H9 (cell line): ENCODE measurements around the gene ZNF821. TPM values are rescaled to one million over a fixed set of nuclear protein-coding genes. Genes with fewer than 3 reads are reported as not detected.
A peak's percentile ranks its signal among the peaks of the same experiment; 100 is the strongest.
"Not testable (repeated sequence)": the region's sequence is repeated elsewhere in the genome, so short reads cannot be mapped to it uniquely, and the experiment has no call there.

ENCODE experiments used
- DNase-seq: peaks from one replicate; pipeline ENCODE4 v3.0.0-alpha.2; 2017
- H2AFZ ChIP-seq: one replicate; pipeline ENCODE4 v1.6.1; 2013; ENCODE audit warnings: mild to moderate bottlenecking, low read length, control low read depth, moderate library complexity
- H2AK5ac ChIP-seq: 2 replicates; pipeline ENCODE4 v1.6.1; 2013; ENCODE audit warnings: low read length, control low read depth, mixed read lengths; ENCODE audit not compliant: insufficient read length
- H2BK120ac ChIP-seq: one replicate; pipeline ENCODE4 v1.6.1; 2013; ENCODE audit warnings: low read depth, mild to moderate bottlenecking, low read length, control low read depth, inconsistent platforms; ENCODE audit not compliant: poor library complexity, severe bottlenecking
- H2BK12ac ChIP-seq: 2 replicates; pipeline ENCODE4 v1.6.1; 2013; ENCODE audit warnings: low read length, control low read depth, mixed read lengths, low read depth; ENCODE audit not compliant: insufficient read length
- H2BK15ac ChIP-seq: 2 replicates; pipeline ENCODE4 v1.6.1; 2013; ENCODE audit warnings: low read depth, low read length, control low read depth
- H2BK20ac ChIP-seq: one replicate; pipeline ENCODE4 v1.6.1; 2013; ENCODE audit warnings: low read depth, mild to moderate bottlenecking, low read length, control low read depth, inconsistent platforms; ENCODE audit not compliant: poor library complexity, severe bottlenecking
- H2BK5ac ChIP-seq: 2 replicates; pipeline ENCODE4 v1.6.1; 2013; ENCODE audit warnings: low read length, control low read depth, mixed read lengths; ENCODE audit not compliant: insufficient read length
- H3K14ac ChIP-seq: 2 replicates; pipeline ENCODE4 v1.6.1; 2013; ENCODE audit warnings: low read length, control low read depth; ENCODE audit not compliant: insufficient read depth
- H3K18ac ChIP-seq: 2 replicates; pipeline ENCODE4 v1.6.1; 2013; ENCODE audit warnings: low read depth, mild to moderate bottlenecking, mixed read lengths, low read length, control low read depth; ENCODE audit not compliant: insufficient read length
- H3K23ac ChIP-seq: 2 replicates; pipeline ENCODE4 v1.6.1; 2013; ENCODE audit warnings: low read length, control low read depth, mixed read lengths, low read depth; ENCODE audit not compliant: insufficient read length
- H3K23me2 ChIP-seq: 2 replicates; pipeline ENCODE4 v1.6.1; 2013; ENCODE audit warnings: low read depth, mild to moderate bottlenecking, mixed read lengths, low read length, control low read depth; ENCODE audit not compliant: insufficient read length, poor library complexity, severe bottlenecking
- H3K27ac ChIP-seq: 2 replicates; pipeline ENCODE4 v1.5.1; 2013; ENCODE audit warnings: low read length, control low read depth, mixed read lengths, low read depth; ENCODE audit not compliant: insufficient read length
- H3K27me3 ChIP-seq: 2 replicates; pipeline ENCODE4 v1.6.1; 2013; ENCODE audit warnings: low read length, control low read depth, inconsistent platforms; ENCODE audit not compliant: insufficient read depth
- H3K4ac ChIP-seq: 2 replicates; pipeline ENCODE4 v1.6.1; 2013; ENCODE audit warnings: low read depth, mild to moderate bottlenecking, control low read depth, inconsistent platforms, low read length, moderate library complexity
- H3K4me1 ChIP-seq: 2 replicates; pipeline ENCODE4 v1.6.1; 2013; ENCODE audit warnings: low read length, control low read depth, inconsistent platforms; ENCODE audit not compliant: insufficient read depth
- H3K4me2 ChIP-seq: 2 replicates; pipeline ENCODE4 v1.6.1; 2013; ENCODE audit warnings: low read length, control low read depth, mixed read lengths; ENCODE audit not compliant: insufficient read length, insufficient read depth
- H3K56ac ChIP-seq: 2 replicates; pipeline ENCODE4 v1.6.1; 2013; ENCODE audit warnings: low read depth, mild to moderate bottlenecking, mixed read lengths, low read length, control low read depth; ENCODE audit not compliant: insufficient read length
- H3K79me1 ChIP-seq: 2 replicates; pipeline ENCODE4 v1.6.1; 2013; ENCODE audit warnings: low read depth, mild to moderate bottlenecking, moderate library complexity, low read length, control low read depth, inconsistent platforms; ENCODE audit not compliant: insufficient read depth, poor library complexity, severe bottlenecking
- H3K79me2 ChIP-seq: 2 replicates; pipeline ENCODE4 v1.6.1; 2013; ENCODE audit warnings: low read length, control low read depth, inconsistent platforms; ENCODE audit not compliant: insufficient read depth
- H3K9ac ChIP-seq: 2 replicates; pipeline ENCODE4 v1.6.1; 2013; ENCODE audit warnings: low read length, control low read depth, mixed read lengths; ENCODE audit not compliant: insufficient read length; ENCODE audit errors: extremely low read depth
- H3K9me3 ChIP-seq: one replicate; pipeline ENCODE4 v1.6.1; 2013; ENCODE audit warnings: low read depth, low read length, inconsistent platforms; ENCODE audit not compliant: control insufficient read depth
- H3T11ph ChIP-seq: one replicate; pipeline ENCODE4 v1.6.1; 2013; ENCODE audit warnings: mild to moderate bottlenecking, low read length, control low read depth, inconsistent platforms
- H4K20me1 ChIP-seq: one replicate; pipeline ENCODE4 v1.6.1; 2013; ENCODE audit not compliant: control insufficient read depth, insufficient read length, insufficient read depth
- H4K5ac ChIP-seq: 2 replicates; pipeline ENCODE4 v1.6.1; 2013; ENCODE audit warnings: low read depth, mild to moderate bottlenecking, mixed read lengths, low read length, control low read depth; ENCODE audit not compliant: insufficient read length
- H4K8ac ChIP-seq: replicated peaks from 2 replicates; pipeline ENCODE4 v1.6.1; 2013; ENCODE audit warnings: low read length, control low read depth, mixed read lengths, low read depth; ENCODE audit not compliant: insufficient read length
- H4K91ac ChIP-seq: 2 replicates; pipeline ENCODE4 v1.6.1; 2013; ENCODE audit warnings: low read depth, mild to moderate bottlenecking, moderate library complexity, mixed read lengths, low read length, control low read depth; ENCODE audit not compliant: insufficient read length
- H3K27ac Mint-ChIP-seq, 3 experiments: 2 replicates in 2 of 3; 3 replicates in 1 of 3; pipeline ENCODE4 v1.8.0; 2020 to 2021; ENCODE audit warnings: mixed read lengths in 3 of 3, mild to moderate bottlenecking in 1 of 3, moderate library complexity in 1 of 3
- H3K27me3 Mint-ChIP-seq: 2 replicates; pipeline ENCODE4 v1.8.0; 2021; ENCODE audit warnings: low read depth, mild to moderate bottlenecking, moderate library complexity, mixed read lengths
- H3K36me3 Mint-ChIP-seq, 3 experiments: 2 replicates in 2 of 3; 3 replicates in 1 of 3; pipeline ENCODE4 v1.8.0; 2020 to 2021; ENCODE audit warnings: low read depth in 3 of 3, mixed read lengths in 3 of 3; ENCODE audit not compliant: insufficient read depth in 1 of 3
- H3K4me1 Mint-ChIP-seq, 2 experiments: 2 replicates each; pipeline ENCODE4 v1.8.0; 2020; ENCODE audit warnings: mixed read lengths in 2 of 2
- H3K4me3 Mint-ChIP-seq, 2 experiments: 2 replicates in 1 of 2; 3 replicates in 1 of 2; pipeline ENCODE4 v1.8.0; 2020 to 2021; ENCODE audit warnings: mild to moderate bottlenecking in 2 of 2, mixed read lengths in 2 of 2, moderate library complexity in 1 of 2
- H3K9me3 Mint-ChIP-seq, 2 experiments: 2 replicates in 1 of 2; 3 replicates in 1 of 2; pipeline ENCODE4 v1.8.0; 2020; ENCODE audit warnings: mild to moderate bottlenecking in 2 of 2, mixed read lengths in 2 of 2, moderate library complexity in 1 of 2
- CTCF ChIP-seq: fragments of 200-600 bp; sonication (generic); conservative IDR thresholded peaks from 3 replicates; pipeline ENCODE4 v1.8.0; 2021; ENCODE audit warnings: antibody characterized with exemption, mild to moderate bottlenecking
- WGBS: extraction: QIAGEN DNeasy Blood & Tissue Kit; methylation state at CpG from one replicate; pipeline ENCODE4 v1.1.7; 2013; ENCODE audit warnings: missing lambda C conversion rate, low lambda C conversion rate, mixed read lengths; ENCODE audit not compliant: insufficient read length; ENCODE audit errors: extremely low coverage; 5-methylcytosine and 5-hydroxymethylcytosine counted together
- total RNA-seq: library from RNA; stranded (reverse); gene quantifications from 2 replicates; pipeline ENCODE4 v1.2.1, GENCODE V29; 2021

ZNF821 gene
- total RNA-seq, 1 experiment from 2014 or later = 12.5 TPM

GRCh38 chr16:71911121-71911520 lies 27.1 kb upstream of the ZNF821 start:
- TF ChIP-seq CTCF = no peak
- DNase-seq = no peak
- Histone ChIP-seq H3K9ac (no peak overlapping the region), H2BK15ac (no peak overlapping the region), H3K23me2 (no peaks in the 10 kb centered on the region), H3K18ac (no peak overlapping the region), H2BK12ac (no peak overlapping the region), H2AFZ (no peak overlapping the region), H4K20me1 (no peaks in the 10 kb centered on the region), H4K91ac (no peak overlapping the region), H3K56ac (no peak overlapping the region), H3K79me1 (peaks cover 3% of the 10 kb centered on the region), H2BK20ac (no peak overlapping the region), H3K9me3 (no peaks in the 10 kb centered on the region), H3K14ac (no peak overlapping the region), H2AK5ac (no peak overlapping the region), H3K4ac (no peak overlapping the region), H3K4me2 (no peak overlapping the region), H3K79me2 (peaks cover 68% of the 10 kb centered on the region), H3K23ac (no peak overlapping the region), H4K5ac (no peak overlapping the region), H3K27me3 (no peaks in the 10 kb centered on the region), H4K8ac (no peak overlapping the region), H3K4me1 (no peaks in the 10 kb centered on the region), H2BK5ac (no peak overlapping the region), H3T11ph (no peak overlapping the region), H2BK120ac (no peak overlapping the region), H3K27ac (no peak overlapping the region)
- no peaks in the 10 kb centered on the region for H3K27me3 Mint-ChIP-seq
- H3K36me3 Mint-ChIP-seq = peaks cover 26 to 64% (median 52%) of the 10 kb centered on the region in 3 experiments; a peak in 6 of 7 replicates
- H3K4me1 Mint-ChIP-seq = peaks cover 16 to 20% of the 10 kb centered on the region in 2 experiments
- no peak overlapping the region for H3K4me3 Mint-ChIP-seq
- H3K9me3 Mint-ChIP-seq = no peaks in the 10 kb centered on the region
- WGBS = no CpG with 5 or more reads among the region's 7 CpGs
- peak overlapping the region in 1 of 3 experiments; percentile 20; a peak in 1 of 7 replicates for H3K27ac Mint-ChIP-seq

- H3K18ac ChIP-seq, DNase-seq, H3T11ph ChIP-seq, H3K27ac ChIP-seq, H2BK12ac ChIP-seq, H3K9ac ChIP-seq, H3K9me3 ChIP-seq, H3K4me2 ChIP-seq, H2BK15ac ChIP-seq, H3K79me1 ChIP-seq, H2BK20ac ChIP-seq, H4K8ac ChIP-seq, H3K27me3 ChIP-seq, H2AFZ ChIP-seq, H4K5ac ChIP-seq, H2AK5ac ChIP-seq, H3K4ac ChIP-seq, H2BK120ac ChIP-seq, H3K27me3 Mint-ChIP-seq, H3K9me3 Mint-ChIP-seq, H2BK5ac ChIP-seq, H3K56ac ChIP-seq, H4K91ac ChIP-seq, H3K4me3 Mint-ChIP-seq, H3K23me2 ChIP-seq, H3K4me1 ChIP-seq, H4K20me1 ChIP-seq, H3K14ac ChIP-seq, H3K23ac ChIP-seq: not testable (repeated sequence)
- peaks cover 10 to 17% of the 10 kb centered on the region in 2 experiments for H3K4me1 Mint-ChIP-seq
- WGBS = no CpG with 5 or more reads among the region's 6 CpGs
- H3K79me2 ChIP-seq = peaks cover 62% of the 10 kb centered on the region
- peak overlapping the region in 1 of 3 experiments; percentile 26; a peak in 1 of 7 replicates for H3K27ac Mint-ChIP-seq
- peaks cover 21 to 39% (median 33%) of the 10 kb centered on the region in 3 experiments for H3K36me3 Mint-ChIP-seq
These were observed 21.8 kb upstream of the ZNF821 start for GRCh38 chr16:71905765-71906164.
